Transverse colon (tissue), 4 donors: Measurements from ENCODE around the gene DNAJB4. TPM values are rescaled to one million over a fixed set of nuclear protein-coding genes. Genes with fewer than 3 reads are reported as not detected.

ENCODE experiments used
- DNase-seq: peaks from one replicate; pipeline ENCODE4 v3.0.0-alpha.2; 2019
- H3K27ac ChIP-seq, 4 donors: fragments of 200-600 bp; sonication (generic); 2 replicates each; pipeline ENCODE4 v1.5.1; 2016 to 2018; ENCODE audit warnings: inconsistent platforms in 4 of 4
- H3K27me3 ChIP-seq: fragments of 200-600 bp; sonication (generic); 2 replicates; pipeline ENCODE4 v1.5.1; 2017; ENCODE audit warnings: inconsistent platforms
- H3K36me3 ChIP-seq, 4 donors: fragments of 200-600 bp; sonication (generic); 2 replicates each; pipeline ENCODE4 v1.5.1; 2017 to 2019; ENCODE audit warnings: inconsistent platforms in 4 of 4
- H3K4me1 ChIP-seq, 4 donors: fragments of 200-600 bp; sonication (generic); 2 replicates each; pipeline ENCODE4 v1.5.1; 2017 to 2020; ENCODE audit warnings: inconsistent platforms in 4 of 4
- H3K4me3 ChIP-seq, 4 donors: fragments of 200-600 bp; sonication (generic); 1 replicate in 1 of 4; 2 replicates in 3 of 4; pipeline versions ENCODE4 v1.5.1 to v1.6.1; 2017 to 2019; ENCODE audit warnings: inconsistent platforms in 4 of 4
- H3K9me3 ChIP-seq, 2 donors: fragments of 200-600 bp; sonication (generic); 2 replicates each; pipeline ENCODE4 v1.5.1; 2017 to 2019; ENCODE audit warnings: inconsistent platforms in 2 of 2
- EP300 ChIP-seq: sonication (generic); formaldehyde crosslinking; IDR thresholded peaks from one replicate; pipeline ENCODE4 v1.6.1; 2017; ENCODE audit warnings: antibody characterized with exemption, low read depth
- POLR2A ChIP-seq: fragments of 450-650 bp; IDR thresholded peaks from one replicate; pipeline ENCODE4 v1.6.1; 2016; ENCODE audit warnings: antibody characterized with exemption, mild to moderate bottlenecking, moderate library complexity
- POLR2AphosphoS5 ChIP-seq, 3 donors: sonication (generic); formaldehyde crosslinking; IDR thresholded peaks; one replicate each; pipeline ENCODE4 v1.6.1; 2016; ENCODE audit warnings: antibody characterized with exemption in 3 of 3
- WGBS, 2 donors: methylation state at CpG; one replicate each; pipeline ENCODE4 v1.1.5; 2018; ENCODE audit warnings: low coverage in 1 of 2; 5-methylcytosine and 5-hydroxymethylcytosine counted together
- in situ Hi-C, 4 donors: fragments of 200-750 bp; cut with MboI; loops; one replicate each; pipeline versions ENCODE4 v1.15.0 to v1.15.1; 2017; ENCODE audit warnings: low sequenced_read_pairs in 3 of 4, low pct_ligation_motif_present in 1 of 4, low pct_unique_long_range_greater_than_20kb in 1 of 4
- intact Hi-C: fragments of 100-400 bp; cut with DNase I; formaldehyde crosslinking; loops from one replicate; pipeline ENCODE4 v1.15.1; 2023; ENCODE audit warnings: low total_unique reads
- total RNA-seq, 4 donors: library from RNA; depleted of rRNA; stranded (reverse); fragments of >200 nt; gene quantifications; one replicate each; pipeline ENCODE4 v1.1.0, GENCODE V29; 2016
- TF ChIP-seq, protein P1 (sequence below), 5 experiments: fragments of 200-600 bp in 3 of 5; fragments of 450-650 bp in 2 of 5; sonication (generic) in 3 of 5; IDR thresholded peaks; 1 replicate in 2 of 5; 2 replicates in 3 of 5; pipeline ENCODE4 v1.5.1; 2016 to 2017; ENCODE audit warnings: antibody characterized with exemption in 5 of 5, inconsistent platforms in 3 of 5, mild to moderate bottlenecking in 2 of 5, moderate library complexity in 1 of 5

The DNAJB4 gene
- total RNA-seq, 4 donors from 2014 or later = 4.0 to 30.2 (median 16.9) TPM

- Histone ChIP-seq H3K27me3 (no peaks in the 10 kb centered on the region), H3K27ac (no peak overlapping the region), H3K36me3 (no peaks in the 10 kb centered on the region), H3K4me1 (peaks cover 4 to 19% (median 6%) of the 10 kb centered on the region in 4 donors), H3K9me3 (no peaks in the 10 kb centered on the region), H3K4me3 (no peak overlapping the region)
- no peak for TF ChIP-seq EP300
- no peak for TF ChIP-seq POLR2AphosphoS5 (IDR thresholded peaks at IDR 0.05)
- TF ChIP-seq, protein P1, sequence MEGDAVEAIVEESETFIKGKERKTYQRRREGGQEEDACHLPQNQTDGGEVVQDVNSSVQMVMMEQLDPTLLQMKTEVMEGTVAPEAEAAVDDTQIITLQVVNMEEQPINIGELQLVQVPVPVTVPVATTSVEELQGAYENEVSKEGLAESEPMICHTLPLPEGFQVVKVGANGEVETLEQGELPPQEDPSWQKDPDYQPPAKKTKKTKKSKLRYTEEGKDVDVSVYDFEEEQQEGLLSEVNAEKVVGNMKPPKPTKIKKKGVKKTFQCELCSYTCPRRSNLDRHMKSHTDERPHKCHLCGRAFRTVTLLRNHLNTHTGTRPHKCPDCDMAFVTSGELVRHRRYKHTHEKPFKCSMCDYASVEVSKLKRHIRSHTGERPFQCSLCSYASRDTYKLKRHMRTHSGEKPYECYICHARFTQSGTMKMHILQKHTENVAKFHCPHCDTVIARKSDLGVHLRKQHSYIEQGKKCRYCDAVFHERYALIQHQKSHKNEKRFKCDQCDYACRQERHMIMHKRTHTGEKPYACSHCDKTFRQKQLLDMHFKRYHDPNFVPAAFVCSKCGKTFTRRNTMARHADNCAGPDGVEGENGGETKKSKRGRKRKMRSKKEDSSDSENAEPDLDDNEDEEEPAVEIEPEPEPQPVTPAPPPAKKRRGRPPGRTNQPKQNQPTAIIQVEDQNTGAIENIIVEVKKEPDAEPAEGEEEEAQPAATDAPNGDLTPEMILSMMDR (IDR thresholded peaks at IDR 0.05) = no peak
- TF ChIP-seq POLR2A = no peak
- WGBS, 2 donors = 92 to 100% methylated on average over 2 of the region's 2 CpGs
- in situ Hi-C loops (no loop called here), intact Hi-C loops (no loop called here)
- DNase-seq = no peak
These were observed 15.0 kb upstream of the DNAJB4 start for GRCh38 chr1:77989744-77990143.

GRCh38 chr1:77990629-77991204 lies 14.0 kb upstream of the DNAJB4 start:
- H3K9me3 ChIP-seq = no peaks in the 10 kb centered on the region
- intact Hi-C loops = no loop called here
- H3K27me3 ChIP-seq = no peaks in the 10 kb centered on the region
- no peak overlapping the region for H3K4me3 ChIP-seq
- peaks cover 4 to 19% (median 6%) of the 10 kb centered on the region in 4 donors for H3K4me1 ChIP-seq
- no peak for DNase-seq
- WGBS, 2 donors = 28 to 42% methylated on average over 3 of the region's 3 CpGs
- H3K36me3 ChIP-seq = no peaks in the 10 kb centered on the region
- TF ChIP-seq EP300 (no peak), POLR2A (no peak), POLR2AphosphoS5 (IDR thresholded peaks at IDR 0.05) (no peak)
- TF ChIP-seq, protein P1 (IDR thresholded peaks at IDR 0.05) = no peak
- H3K27ac ChIP-seq = no peak overlapping the region
- in situ Hi-C loops = no loop called here

GRCh38 chr1:77991638-77992037 lies 13.1 kb upstream of the DNAJB4 start:
- intact Hi-C loops = no loop called here
- peaks cover 4 to 19% (median 6%) of the 10 kb centered on the region in 4 donors for H3K4me1 ChIP-seq
- in situ Hi-C loops = no loop called here
- DNase-seq = no peak
- TF ChIP-seq, protein P1 (IDR thresholded peaks at IDR 0.05) = no peak
- no peak for TF ChIP-seq EP300
- no peak for TF ChIP-seq POLR2A
- TF ChIP-seq POLR2AphosphoS5 (IDR thresholded peaks at IDR 0.05) = no peak
- H3K27me3 ChIP-seq = no peaks in the 10 kb centered on the region
- H3K9me3 ChIP-seq = no peaks in the 10 kb centered on the region
- H3K27ac ChIP-seq = no peak overlapping the region
- H3K4me3 ChIP-seq = no peak overlapping the region
- no peaks in the 10 kb centered on the region for H3K36me3 ChIP-seq

DNA sequence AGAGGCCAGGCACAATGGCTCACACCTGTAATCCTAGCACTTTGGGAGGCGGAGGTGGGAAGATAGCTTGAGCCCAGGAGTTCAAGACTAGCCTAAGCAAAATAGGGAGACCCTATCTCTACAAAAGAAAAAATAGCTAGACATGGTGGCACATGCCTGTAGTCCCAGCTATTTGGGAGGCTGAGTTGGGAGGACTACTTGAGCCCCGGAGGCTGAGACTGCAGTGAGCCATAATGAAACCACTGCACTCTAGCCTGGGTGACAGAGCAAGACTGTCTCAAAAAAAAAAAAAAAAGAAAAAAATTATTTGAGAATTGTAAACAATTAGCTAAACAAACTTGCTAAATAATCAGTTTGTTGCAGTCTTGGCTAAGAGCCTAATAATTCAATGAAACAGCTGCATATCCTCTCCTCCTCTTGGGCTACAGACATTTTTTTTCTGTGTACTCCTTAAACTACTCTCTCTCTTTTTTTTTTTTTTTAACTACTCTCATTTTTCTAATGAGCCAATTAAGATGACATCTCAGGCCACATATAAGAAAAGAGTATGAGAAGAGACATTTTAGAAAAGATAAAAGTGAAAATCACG lies 10.5 kb upstream of the DNAJB4 start:
- no peaks in the 10 kb centered on the region for H3K27me3 ChIP-seq
- in situ Hi-C loops = no loop called here
- H3K9me3 ChIP-seq = no peaks in the 10 kb centered on the region
- DNase-seq = no peak
- H3K4me1 ChIP-seq = peaks cover 4 to 19% (median 6%) of the 10 kb centered on the region in 4 donors
- no peaks in the 10 kb centered on the region for H3K36me3 ChIP-seq
- 87% methylated on average over 3 of the region's 3 CpGs for WGBS, 2 donors
- TF ChIP-seq POLR2A (no peak), EP300 (no peak), POLR2AphosphoS5 (IDR thresholded peaks at IDR 0.05) (no peak)
- TF ChIP-seq, protein P1 (IDR thresholded peaks at IDR 0.05) = no peak
- H3K27ac ChIP-seq = no peak overlapping the region
- H3K4me3 ChIP-seq = no peak overlapping the region
- intact Hi-C loops = no loop called here
